ENCODE data around the gene PCOLCE2. TPM values are rescaled to one million over a fixed set of nuclear protein-coding genes. Genes with fewer than 3 reads are reported as not detected.

PCOLCE2 gene
- total and polyA plus RNA-seq, 2 donors (not counting 3 experiments of a cell fraction or from before 2014, with no cell fraction given), result not detected

GRCh38 chr3:142914286-142914811 is 25.5 kb upstream of the PCOLCE2 start:
- CTCF ChIA-PET, result no interaction called here
- dilution Hi-C loops (cut with MboI; ENCODE audit: extremely low pct_ligation_motif_present, low sequenced_read_pairs) (no loop called here), intact Hi-C loops (cut with micrococcal nuclease) (no loop called here)

More at GRCh38 chr3:142914286-142914811, 25.5 kb upstream of the PCOLCE2 start:
- H3K4me1 ChIP-seq (ENCODE audit: control insufficient read depth, extremely low read depth, insufficient read depth, low read length), result no peaks in the 10 kb centered on the region
- no peak overlapping the region for H3K4me2 ChIP-seq (ENCODE audit: insufficient read depth, low read length)
- H3K36me3 ChIP-seq (ENCODE audit: control insufficient read depth in 2 of 2, extremely low read depth in 1 of 2, insufficient read depth in 2 of 2, low read length in 2 of 2), result no peaks in the 10 kb centered on the region
- no peaks in the 10 kb centered on the region for H3K9me3 ChIP-seq (replicated peaks; ENCODE audit: control insufficient read depth, insufficient read depth, low read length)
- H3K9ac ChIP-seq (replicated peaks; ENCODE audit: extremely low read depth, insufficient read depth, low read length), result no peak overlapping the region
- POLR2A ChIA-PET, result no interaction called here
- DNase-seq (ENCODE audit: low read depth, low spot score), result no peak
- H3K27me3 ChIP-seq (ENCODE audit: control insufficient read depth in 2 of 2, insufficient read depth in 2 of 2, low read length in 2 of 2), result peaks cover 3 to 10% of the 10 kb centered on the region in 2 experiments
- H3K27ac ChIP-seq (ENCODE audit: insufficient read depth, low read depth, low read length), result no peak overlapping the region
- TF ChIP-seq POLR2A (IDR thresholded peaks at IDR 0.05; ENCODE audit: low read depth, low read length) (no peak), FOS (IDR thresholded peaks at IDR 0.05; ENCODE audit: borderline replicate concordance, insufficient read depth, low read length) (no peak), MYC (IDR thresholded peaks at IDR 0.05; ENCODE audit: low read depth, low read length) (no peak), EZH2 (IDR thresholded peaks at IDR 0.05; ENCODE audit: borderline replicate concordance, low read depth, low read length, severe bottlenecking) (no peak), JUN (IDR thresholded peaks at IDR 0.05; ENCODE audit: borderline replicate concordance, insufficient read depth, insufficient read length, low read depth) (no peak), POLR2AphosphoS5 (IDR thresholded peaks at IDR 0.05; ENCODE audit: insufficient read depth, low read depth, low read length) (no peak), GATA2 (IDR thresholded peaks at IDR 0.05; ENCODE audit: insufficient read depth, insufficient read length, low read depth, low read length) (no peak)
- TF ChIP-seq, protein P1, sequence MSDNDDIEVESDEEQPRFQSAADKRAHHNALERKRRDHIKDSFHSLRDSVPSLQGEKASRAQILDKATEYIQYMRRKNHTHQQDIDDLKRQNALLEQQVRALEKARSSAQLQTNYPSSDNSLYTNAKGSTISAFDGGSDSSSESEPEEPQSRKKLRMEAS (IDR thresholded peaks at IDR 0.05; ENCODE audit: insufficient read depth, insufficient read length), result no peak
- TF ChIP-seq, protein P2, sequence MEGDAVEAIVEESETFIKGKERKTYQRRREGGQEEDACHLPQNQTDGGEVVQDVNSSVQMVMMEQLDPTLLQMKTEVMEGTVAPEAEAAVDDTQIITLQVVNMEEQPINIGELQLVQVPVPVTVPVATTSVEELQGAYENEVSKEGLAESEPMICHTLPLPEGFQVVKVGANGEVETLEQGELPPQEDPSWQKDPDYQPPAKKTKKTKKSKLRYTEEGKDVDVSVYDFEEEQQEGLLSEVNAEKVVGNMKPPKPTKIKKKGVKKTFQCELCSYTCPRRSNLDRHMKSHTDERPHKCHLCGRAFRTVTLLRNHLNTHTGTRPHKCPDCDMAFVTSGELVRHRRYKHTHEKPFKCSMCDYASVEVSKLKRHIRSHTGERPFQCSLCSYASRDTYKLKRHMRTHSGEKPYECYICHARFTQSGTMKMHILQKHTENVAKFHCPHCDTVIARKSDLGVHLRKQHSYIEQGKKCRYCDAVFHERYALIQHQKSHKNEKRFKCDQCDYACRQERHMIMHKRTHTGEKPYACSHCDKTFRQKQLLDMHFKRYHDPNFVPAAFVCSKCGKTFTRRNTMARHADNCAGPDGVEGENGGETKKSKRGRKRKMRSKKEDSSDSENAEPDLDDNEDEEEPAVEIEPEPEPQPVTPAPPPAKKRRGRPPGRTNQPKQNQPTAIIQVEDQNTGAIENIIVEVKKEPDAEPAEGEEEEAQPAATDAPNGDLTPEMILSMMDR (IDR thresholded peaks at IDR 0.05; ENCODE audit: extremely low read depth in 1 of 2, insufficient read depth in 1 of 2, low read depth in 1 of 2, low read length in 2 of 2), result no peak
- H4K20me1 ChIP-seq (replicated peaks; ENCODE audit: control insufficient read depth, extremely low read depth, insufficient read depth, low read length), result no peaks in the 10 kb centered on the region
- no peaks in the 10 kb centered on the region for H3K9me1 ChIP-seq (replicated peaks; ENCODE audit: control insufficient read depth, extremely low read depth, insufficient read depth, low read length)
- FAIRE-seq, result no peak
- BruUV-seq (replicated peaks), result no TSS peak
- no peaks in the 10 kb centered on the region for H3K79me2 ChIP-seq (ENCODE audit: control insufficient read depth, insufficient read depth, low read length)
- no peak overlapping the region for H2AFZ ChIP-seq (ENCODE audit: low read depth, low read length)
- no peak overlapping the region for H3K4me3 ChIP-seq (replicated peaks in 1 of 3; ENCODE audit: insufficient read depth in 1 of 3, low read depth in 1 of 3, low read length in 3 of 3)

Data from endothelial cell of umbilical vein (primary cell).